Right hindlimb (tissue), 1 donor: ENCODE measurements around the gene OR51E2.

Experiments used
- DNase-seq: peaks from one replicate; pipeline ENCODE4 v3.0.0-alpha.2; 2018

The OR51E2 gene

GRCh38 chr11:4662876-4663275 is 34.8 kb downstream of the OR51E2 start:
- no peak for DNase-seq

GRCh38 chr11:4658629-4659445 is 38.8 kb downstream of the OR51E2 start:
- no peak for DNase-seq

- DNase-seq, result no peak
Measured at GRCh38 chr11:4654635-4655369, 42.9 kb downstream of the OR51E2 start.

GRCh38 chr11:4647766-4648165 is 49.9 kb downstream of the OR51E2 start:
- no peak for DNase-seq

- no peak for DNase-seq
Measured at GRCh38 chr11:4645974-4646373, 51.7 kb downstream of the OR51E2 start.

- no peak for DNase-seq
Measured at GRCh38 chr11:4644233-4644632, 53.4 kb downstream of the OR51E2 start.

GRCh38 chr11:4643682-4644081 is 54.0 kb downstream of the OR51E2 start, which contains the start of gene OR51E1:
OR51E1 (plus strand) TSS chr11:4643982; CDS start chr11:4652527, 8,545 bp downstream.
- DNase-seq, result no peak

GRCh38 chr11:4643076-4643475 is 54.6 kb downstream of the OR51E2 start:
- DNase-seq, result no peak

GRCh38 chr11:4642043-4642442 is 55.6 kb downstream of the OR51E2 start:
- no peak for DNase-seq

GRCh38 chr11:4641501-4641900 is 56.2 kb downstream of the OR51E2 start:
- DNase-seq, result no peak

- no peak for DNase-seq
Measured at GRCh38 chr11:4639931-4640330, 57.7 kb downstream of the OR51E2 start.

- DNase-seq, result no peak
Measured at GRCh38 chr11:4637662-4638047, 60.0 kb downstream of the OR51E2 start.

GRCh38 chr11:4636962-4637661 is 60.5 kb downstream of the OR51E2 start, which contains the start of gene OR51D1:
OR51D1 (plus strand) TSS chr11:4637477; CDS start chr11:4639791, 2,314 bp downstream.
- DNase-seq, result peak; percentile 72

GRCh38 chr11:4636136-4636535 is 61.5 kb downstream of the OR51E2 start:
- DNase-seq, result no peak
